ENCODE data around the gene HMOX1. TPM values are rescaled to one million over a fixed set of nuclear protein-coding genes. Genes with fewer than 3 reads are reported as not detected.
A peak's percentile ranks its signal among the peaks of the same experiment; 100 is the strongest.

Gene HMOX1
- total RNA-seq, 2 donors from 2014 or later: 9.3 to 32.0 TPM

DNA sequence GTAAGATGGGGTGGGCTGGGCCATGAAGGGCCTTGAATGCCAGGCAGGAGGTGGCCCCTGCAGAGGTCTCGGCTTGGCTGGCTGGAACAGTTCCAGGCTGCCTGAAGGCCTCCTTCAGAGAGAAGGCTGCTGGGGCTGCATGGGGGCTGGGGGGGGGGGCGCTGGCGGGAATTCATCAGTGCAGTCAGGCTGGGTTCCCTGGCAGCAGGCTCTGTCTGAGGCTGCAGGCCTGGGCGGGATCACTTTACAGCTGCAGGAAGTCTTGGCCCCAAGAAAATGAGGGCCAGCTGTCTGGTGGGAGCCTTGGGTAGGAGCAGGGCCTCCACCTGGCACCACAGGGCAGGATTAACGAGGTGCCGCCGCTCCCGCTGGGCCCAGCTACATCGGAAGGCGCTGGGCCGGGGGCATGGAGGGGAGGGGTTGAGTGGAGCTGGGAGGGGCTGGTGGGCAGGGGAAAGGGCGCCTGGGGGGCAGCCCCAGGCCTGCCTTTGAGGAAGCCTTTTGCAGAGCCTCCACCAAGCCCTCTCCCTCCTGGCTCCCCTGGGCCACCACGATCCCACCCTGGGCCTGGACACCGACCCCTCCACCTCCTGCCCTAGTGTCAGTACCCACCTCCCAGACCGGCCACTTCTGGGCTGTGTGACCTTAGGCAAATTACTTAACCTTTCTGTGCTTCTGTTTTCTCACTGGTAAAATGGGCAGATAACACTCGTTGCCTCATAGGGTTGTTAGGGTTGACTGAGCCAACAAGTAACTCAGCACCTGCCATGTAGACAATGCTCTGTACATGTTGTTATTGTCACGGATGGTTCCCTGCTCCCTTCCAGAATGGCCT lies 31.0 kb upstream of the HMOX1 start:
- no peak overlapping the region for H3K4me3 ChIP-seq
- no peaks in the 10 kb centered on the region for H3K9me3 ChIP-seq
- peak overlapping the region in 3 of 4 donors; percentile 28 to 40 (median 30) for H3K27ac ChIP-seq
- no peaks in the 10 kb centered on the region for H3K27me3 ChIP-seq
- intact Hi-C loops (cut with DNase I): loop anchor here (5.0 kb wide), 1 partner anchor 232 kb away; no protein-coding TSS in a partner anchor
- DNase-seq (peak in 2 of 4 donors; percentile 33 to 39), ATAC-seq (peak; percentile 2)
- WGBS, 2 donors: 50 to 65% methylated on average over 8 to 17 of the region's 17 CpGs
- no peak for TF ChIP-seq POLR2A (IDR thresholded peaks at IDR 0.05)
- TF ChIP-seq, protein P1, sequence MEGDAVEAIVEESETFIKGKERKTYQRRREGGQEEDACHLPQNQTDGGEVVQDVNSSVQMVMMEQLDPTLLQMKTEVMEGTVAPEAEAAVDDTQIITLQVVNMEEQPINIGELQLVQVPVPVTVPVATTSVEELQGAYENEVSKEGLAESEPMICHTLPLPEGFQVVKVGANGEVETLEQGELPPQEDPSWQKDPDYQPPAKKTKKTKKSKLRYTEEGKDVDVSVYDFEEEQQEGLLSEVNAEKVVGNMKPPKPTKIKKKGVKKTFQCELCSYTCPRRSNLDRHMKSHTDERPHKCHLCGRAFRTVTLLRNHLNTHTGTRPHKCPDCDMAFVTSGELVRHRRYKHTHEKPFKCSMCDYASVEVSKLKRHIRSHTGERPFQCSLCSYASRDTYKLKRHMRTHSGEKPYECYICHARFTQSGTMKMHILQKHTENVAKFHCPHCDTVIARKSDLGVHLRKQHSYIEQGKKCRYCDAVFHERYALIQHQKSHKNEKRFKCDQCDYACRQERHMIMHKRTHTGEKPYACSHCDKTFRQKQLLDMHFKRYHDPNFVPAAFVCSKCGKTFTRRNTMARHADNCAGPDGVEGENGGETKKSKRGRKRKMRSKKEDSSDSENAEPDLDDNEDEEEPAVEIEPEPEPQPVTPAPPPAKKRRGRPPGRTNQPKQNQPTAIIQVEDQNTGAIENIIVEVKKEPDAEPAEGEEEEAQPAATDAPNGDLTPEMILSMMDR (IDR thresholded peaks at IDR 0.05): no peak
- peaks cover 0 to 2% of the 10 kb centered on the region in 2 donors for H3K36me3 ChIP-seq (replicated peaks in 1 of 2; ENCODE audit: insufficient read depth in 1 of 2, low read depth in 2 of 2)
- H3K4me1 ChIP-seq: peaks cover 26% of the 10 kb centered on the region

- ATAC-seq: peak; percentile 95
- 2 to 7% methylated on average over 12 to 46 of the region's 47 CpGs for WGBS, 2 donors
- no peaks in the 10 kb centered on the region for H3K9me3 ChIP-seq
- H3K4me3 ChIP-seq: peak overlapping the region in 1 of 2 donors; percentile 13
- H3K36me3 ChIP-seq (replicated peaks in 1 of 2; ENCODE audit: insufficient read depth in 1 of 2, low read depth in 2 of 2): no peaks in the 10 kb centered on the region
- TF ChIP-seq, protein P1 (IDR thresholded peaks at IDR 0.05): peak; percentile 89 to 98 (median 96)
- TF ChIP-seq POLR2A (IDR thresholded peaks at IDR 0.05): peak in 1 of 3 donors; percentile 29
- DNase-seq: peak; percentile 92 to 94 (median 93)
- H3K27me3 ChIP-seq: no peaks in the 10 kb centered on the region
- intact Hi-C loops (cut with DNase I): loop anchor here (5.0 kb wide), 1 partner anchor 231 kb away; no protein-coding TSS in a partner anchor
- H3K4me1 ChIP-seq: peaks cover 26% of the 10 kb centered on the region
- H3K27ac ChIP-seq: peak overlapping the region in 3 of 4 donors; percentile 28 to 40 (median 30)
Observed at GRCh38 chr22:35350539-35351503, 30.1 kb upstream of the HMOX1 start.

- Histone ChIP-seq H3K4me1 (peaks cover 26% of the 10 kb centered on the region), H3K27ac (peak overlapping the region in 2 of 4 donors; percentile 36 to 55), H3K9me3 (no peaks in the 10 kb centered on the region), H3K27me3 (no peaks in the 10 kb centered on the region), H3K4me3 (no peak overlapping the region), H3K36me3 (replicated peaks in 1 of 2; ENCODE audit: insufficient read depth in 1 of 2, low read depth in 2 of 2) (no peaks in the 10 kb centered on the region)
- intact Hi-C loops (cut with DNase I): loop anchor here (5.0 kb wide), 1 partner anchor 230 kb away; no protein-coding TSS in a partner anchor
- DNase-seq: peak; percentile 51 to 80 (median 62)
- TF ChIP-seq, protein P1 (IDR thresholded peaks at IDR 0.05): peak in 3 of 7 experiments; percentile 23 to 44 (median 36)
- peak in 2 of 3 donors; percentile 19 to 34 for TF ChIP-seq POLR2A (IDR thresholded peaks at IDR 0.05)
- ATAC-seq: no peak
- 30 to 48% methylated on average over 6 to 19 of the region's 19 CpGs for WGBS, 2 donors
Observed at GRCh38 chr22:35352214-35353111, 28.4 kb upstream of the HMOX1 start.

GRCh38 chr22:35353318-35353717 lies 27.6 kb upstream of the HMOX1 start:
- 66 to 69% methylated on average over 10 to 11 of the region's 12 CpGs for WGBS, 2 donors
- intact Hi-C loops (cut with DNase I): loop anchor here (5.0 kb wide), 1 partner anchor 229 kb away; no protein-coding TSS in a partner anchor
- TF ChIP-seq, protein P1 (IDR thresholded peaks at IDR 0.05): no peak
- no peak for TF ChIP-seq POLR2A (IDR thresholded peaks at IDR 0.05)
- Histone ChIP-seq H3K4me1 (peaks cover 26% of the 10 kb centered on the region), H3K9me3 (no peaks in the 10 kb centered on the region), H3K4me3 (no peak overlapping the region), H3K36me3 (replicated peaks in 1 of 2; ENCODE audit: insufficient read depth in 1 of 2, low read depth in 2 of 2) (no peaks in the 10 kb centered on the region), H3K27me3 (no peaks in the 10 kb centered on the region), H3K27ac (peak overlapping the region in 1 of 4 donors; percentile 55)
- peak in 1 of 4 donors; percentile 55 for DNase-seq
- no peak for ATAC-seq
